SK-N-SH (cell line): ENCODE measurements around the gene ULBP2. TPM values are rescaled to one million over a fixed set of nuclear protein-coding genes. Genes with fewer than 3 reads are reported as not detected.
"Not testable (repeated sequence)": the region's sequence is repeated elsewhere in the genome, so short reads cannot be mapped to it uniquely, and the experiment has no call there.

Experiments
- CTCF ChIA-PET: fragments of 300-600, 350-600 bp; formaldehyde crosslinking; extraction: SDS; loops from one replicate; lab custom pipeline; 2021; lab: Yijun Ruan, JAX
- POLR2A ChIA-PET: fragments of 350-600 bp; sonication (Branson Sonifier 250); formaldehyde crosslinking; extraction: SDS; loops from one replicate; lab custom pipeline; 2020; ENCODE audit warnings: antibody characterized with exemption, inconsistent platforms; lab: Yijun Ruan, JAX
- DNase-seq: peaks from one replicate; pipeline ENCODE4 v3.0.0; 2012
- H2AFZ ChIP-seq: fragments of 200-600 bp; sonication (generic); 2 replicates; pipeline ENCODE4 v1.8.1; 2016; ENCODE audit warnings: antibody characterized with exemption, mild to moderate bottlenecking, low read depth
- H3F3A ChIP-seq: fragments of 200-600 bp; sonication (generic); replicated peaks from 2 replicates; pipeline ENCODE3; 2016; ENCODE audit warnings: antibody characterized with exemption, mild to moderate bottlenecking; ENCODE audit not compliant: insufficient read depth
- H3K27ac ChIP-seq, 2 experiments: fragments of 200-500 bp in 1 of 2; fragments of 200-600 bp in 1 of 2; sonication (Bioruptor generic) in 1 of 2; sonication (generic), shearing (Covaris generic) in 1 of 2; 2 replicates each; pipeline versions ENCODE4 v1.5.1 to v1.6.1; 2014 to 2016; ENCODE audit warnings: low read depth in 2 of 2, inconsistent platforms in 1 of 2, low read length in 1 of 2, mild to moderate bottlenecking in 1 of 2, mixed read lengths in 1 of 2
- H3K27me3 ChIP-seq: fragments of 200-600 bp; sonication (generic), shearing (Covaris generic); 2 replicates; pipeline ENCODE4 v1.6.1; 2016; ENCODE audit warnings: mixed run types; ENCODE audit not compliant: insufficient read depth
- H3K36me3 ChIP-seq, 2 experiments: fragments of 200-500 bp in 1 of 2; fragments of 200-600 bp in 1 of 2; sonication (Bioruptor generic) in 1 of 2; sonication (generic) in 1 of 2; replicated peaks in 1 of 2; 2 replicates each; pipeline versions ENCODE3 to v1.5.1; 2014 to 2016; ENCODE audit warnings: low read length in 1 of 2, mild to moderate bottlenecking in 1 of 2; ENCODE audit not compliant: insufficient read depth in 2 of 2, control insufficient read depth in 1 of 2
- H3K4me1 ChIP-seq, 2 experiments: fragments of 200-500 bp in 1 of 2; fragments of 200-600 bp in 1 of 2; sonication (Bioruptor generic) in 1 of 2; sonication (generic), shearing (Covaris generic) in 1 of 2; 2 replicates each; pipeline versions ENCODE4 v1.5.1 to v1.6.1; 2014 to 2016; ENCODE audit warnings: low read depth in 1 of 2, low read length in 1 of 2, mixed run types in 1 of 2; ENCODE audit not compliant: insufficient read depth in 2 of 2, control insufficient read depth in 1 of 2
- H3K4me2 ChIP-seq: fragments of 200-600 bp; sonication (generic), shearing (Covaris generic); 2 replicates; pipeline ENCODE4 v1.6.1; 2017; ENCODE audit warnings: mixed run types
- H3K4me3 ChIP-seq, 2 experiments: fragments of 200-500 bp in 1 of 2; fragments of 200-600 bp in 1 of 2; sonication (Bioruptor generic) in 1 of 2; sonication (generic), shearing (Covaris generic) in 1 of 2; 2 replicates each; pipeline versions ENCODE4 v1.5.1 to v1.8.1; 2014 to 2016; ENCODE audit warnings: low read depth in 2 of 2, inconsistent platforms in 1 of 2, low read length in 1 of 2, mild to moderate bottlenecking in 1 of 2, mixed read lengths in 1 of 2, moderate library complexity in 1 of 2
- H3K79me2 ChIP-seq: fragments of 200-600 bp; sonication (generic); 2 replicates; pipeline ENCODE4 v1.8.1; 2017; ENCODE audit warnings: mild to moderate bottlenecking; ENCODE audit not compliant: insufficient read depth
- H3K9ac ChIP-seq: fragments of 200-600 bp; sonication (generic); 2 replicates; pipeline ENCODE4 v1.6.1; 2017; ENCODE audit warnings: mixed run types
- H3K9me2 ChIP-seq: fragments of 200-600 bp; sonication (generic); 2 replicates; pipeline ENCODE4 v1.6.1; 2017; ENCODE audit warnings: mixed run types
- H3K9me3 ChIP-seq: fragments of 200-600 bp; sonication (generic); 2 replicates; pipeline ENCODE4 v1.6.1; 2017; ENCODE audit warnings: mixed run types, mild to moderate bottlenecking, moderate library complexity
- H4K20me1 ChIP-seq: fragments of 200-600 bp; sonication (generic); 2 replicates; pipeline ENCODE4 v1.6.1; 2017; ENCODE audit warnings: mild to moderate bottlenecking, mixed run types; ENCODE audit not compliant: insufficient read depth
- IRF3 ChIP-seq: fragments of 150-350 bp; IDR thresholded peaks from 2 replicates; pipeline ENCODE4 v1.6.1; 2016; ENCODE audit warnings: mild to moderate bottlenecking, low read depth, low read length
- MXI1 ChIP-seq: IDR thresholded peaks from 2 replicates; pipeline ENCODE4 v1.6.1; 2012; ENCODE audit warnings: mild to moderate bottlenecking, low read depth, low read length, improper control_type of control experiment
- POLR2AphosphoS5 ChIP-seq: IDR thresholded peaks from 2 replicates; pipeline ENCODE4 v1.6.1; 2012; ENCODE audit warnings: low read depth, low read length
- RCOR1 ChIP-seq: fragments of 150-350 bp; IDR thresholded peaks from 2 replicates; pipeline ENCODE4 v1.6.1; 2017; ENCODE audit warnings: antibody characterized with exemption, low read length
- SIN3A ChIP-seq: IDR thresholded peaks from 2 replicates; pipeline ENCODE4 v1.6.1; 2012; ENCODE audit warnings: low read depth, mild to moderate bottlenecking, low read length, moderate library complexity, borderline replicate concordance
- USF1 ChIP-seq: IDR thresholded peaks from 2 replicates; pipeline ENCODE4 v1.4.0; 2012; ENCODE audit warnings: low read depth, borderline replicate concordance
- USF2 ChIP-seq: fragments of 150-350 bp; IDR thresholded peaks from 2 replicates; pipeline ENCODE4 v1.6.1; 2017; ENCODE audit warnings: antibody characterized with exemption, low read length, low read depth, borderline replicate concordance
- WGBS: methylation state at CpG from one replicate; pipeline ENCODE4 v1.1.6; 2017; ENCODE audit warnings: low lambda C conversion rate; 5-methylcytosine and 5-hydroxymethylcytosine counted together
- polyA plus RNA-seq, 3 experiments: library from polyadenylated mRNA; depleted of rRNA; stranded (reverse); fragments of >200 nt; gene quantifications; 2 replicates each; pipeline ENCODE4 v1.2.3, GENCODE V29; 2012

The ULBP2 gene
- polyA plus RNA-seq, 1 of the 3 experiments (the other 2 are of a cell fraction): 5.0 TPM

- H3K9me2 ChIP-seq, H3F3A ChIP-seq, POLR2A ChIA-PET, H3K79me2 ChIP-seq, H3K4me1 ChIP-seq, H3K4me2 ChIP-seq, H2AFZ ChIP-seq, H3K36me3 ChIP-seq, H3K9me3 ChIP-seq, DNase-seq, CTCF ChIA-PET, H3K9ac ChIP-seq, H4K20me1 ChIP-seq, H3K4me3 ChIP-seq, H3K27ac ChIP-seq: not testable (repeated sequence)
- peaks cover 56% of the 10 kb centered on the region for H3K27me3 ChIP-seq
- 6% methylated on average over 7 of the region's 7 CpGs for WGBS
Observed at GRCh38 chr6:149955654-149956317, 14.0 kb downstream of the ULBP2 start.

- H3K9me3 ChIP-seq, H3F3A ChIP-seq, H3K9ac ChIP-seq, H3K9me2 ChIP-seq, H2AFZ ChIP-seq, H3K36me3 ChIP-seq, DNase-seq, H3K4me3 ChIP-seq, H3K4me2 ChIP-seq, H3K79me2 ChIP-seq, CTCF ChIA-PET, POLR2A ChIA-PET, H3K4me1 ChIP-seq, H4K20me1 ChIP-seq, H3K27ac ChIP-seq: not testable (repeated sequence)
- peaks cover 62% of the 10 kb centered on the region for H3K27me3 ChIP-seq
- 18% methylated on average over 3 of the region's 3 CpGs for WGBS
Observed at GRCh38 chr6:149958124-149958523, 16.3 kb downstream of the ULBP2 start.

- H3K9ac ChIP-seq, H3K9me3 ChIP-seq, H3K36me3 ChIP-seq, H3K79me2 ChIP-seq, H2AFZ ChIP-seq, H3K27ac ChIP-seq, POLR2A ChIA-PET, H3K4me3 ChIP-seq, H3K9me2 ChIP-seq, H3F3A ChIP-seq, H3K4me2 ChIP-seq, H4K20me1 ChIP-seq, DNase-seq: not testable (repeated sequence)
- Histone ChIP-seq H3K27me3 (peaks cover 66% of the 10 kb centered on the region), H3K4me1 (peaks cover 0 to 11% of the 10 kb centered on the region in 2 experiments; a peak in 1 of 4 replicates)
- CTCF ChIA-PET: interaction anchor here (1.5 kb wide), 1 partner anchor 25 kb away, joined by 3 read pairs; no protein-coding TSS in a partner anchor
- 0% methylated on average over 4 of the region's 4 CpGs for WGBS
Observed at GRCh38 chr6:149959806-149960205, 18.0 kb downstream of the ULBP2 start.

GRCh38 chr6:149960488-149960887 lies 18.7 kb downstream of the ULBP2 start:
- no peak overlapping the region for H3K9ac ChIP-seq
- H3K9me2 ChIP-seq: no peaks in the 10 kb centered on the region
- H3K9me3 ChIP-seq: no peaks in the 10 kb centered on the region
- H3F3A ChIP-seq: no peaks in the 10 kb centered on the region
- no peaks in the 10 kb centered on the region for H3K36me3 ChIP-seq
- peaks cover 0 to 16% of the 10 kb centered on the region in 2 experiments; a peak in 1 of 4 replicates for H3K4me1 ChIP-seq
- H3K4me2 ChIP-seq: no peak overlapping the region
- no peaks in the 10 kb centered on the region for H4K20me1 ChIP-seq
- no peaks in the 10 kb centered on the region for H3K79me2 ChIP-seq
- no peak overlapping the region for H3K4me3 ChIP-seq
- WGBS: 30% methylated on average over 6 of the region's 6 CpGs
- H3K27me3 ChIP-seq: peaks cover 68% of the 10 kb centered on the region
- ChIA-PET POLR2A (no interaction called here), CTCF (interaction anchor here (1.2 to 1.5 kb wide), 2 partner anchors 25 to 121 kb away, joined by 3 read pairs; no protein-coding TSS in a partner anchor)
- H2AFZ ChIP-seq: no peak overlapping the region
- H3K27ac ChIP-seq: no peak overlapping the region
- DNase-seq: no peak
- TF ChIP-seq USF2 (no peak), USF1 (no peak), RCOR1 (no peak), MXI1 (no peak), IRF3 (no peak), POLR2AphosphoS5 (no peak), SIN3A (no peak)
